ENCODE results near the gene DUSP22.

Gene DUSP22

GRCh38 chr6:400815-401214 lies 108.5 kb downstream of the DUSP22 start:
- DNase-seq, result no peak

Data from NCI-H2107 (cell line).